Activated CD4-positive, alpha-beta memory T cell treated with anti-CD3 and anti-CD28 coated beads, Interleukin-2, amount 10 ng/mL, durations not matched to agents 7 days and 5 days (primary cell): ENCODE measurements around the gene DCLK1. TPM values are rescaled to one million over a fixed set of nuclear protein-coding genes. Genes with fewer than 3 reads are reported as not detected.

Experiments
- CTCF ChIA-PET: fragments of 350-600 bp; sonication (Branson Sonifier 250); formaldehyde crosslinking; loops from one replicate; lab custom pipeline; 2021; ENCODE audit warnings: antibody characterized with exemption, inconsistent platforms; lab: Charles Lee
- POLR2A ChIA-PET: fragments of 350-600 bp; sonication (Branson Sonifier 250); formaldehyde crosslinking; loops from one replicate; lab custom pipeline; 2021; ENCODE audit warnings: antibody characterized with exemption; lab: Charles Lee
- DNase-seq: peaks from one replicate; pipeline ENCODE4 v3.0.0-alpha.2; 2020
- H3K27ac Mint-ChIP-seq: one replicate; pipeline ENCODE4 v1.8.0; 2021; ENCODE audit warnings: mild to moderate bottlenecking, mixed read lengths
- H3K27me3 Mint-ChIP-seq: one replicate; pipeline ENCODE4 v1.8.0; 2021; ENCODE audit warnings: mixed read lengths
- H3K36me3 Mint-ChIP-seq: one replicate; pipeline ENCODE4 v1.8.0; 2021; ENCODE audit warnings: low read depth, mixed read lengths
- H3K4me1 Mint-ChIP-seq: one replicate; pipeline ENCODE4 v1.8.0; 2021; ENCODE audit warnings: mixed read lengths
- H3K4me3 Mint-ChIP-seq: one replicate; pipeline ENCODE4 v1.8.0; 2021; ENCODE audit warnings: mild to moderate bottlenecking, mixed read lengths
- H3K9me3 Mint-ChIP-seq: one replicate; pipeline ENCODE4 v1.8.0; 2021; ENCODE audit warnings: mixed read lengths
- total RNA-seq, 2 experiments: library from RNA; stranded (reverse); gene quantifications; one replicate each; pipeline ENCODE4 v1.2.3, GENCODE V29; 2021

Gene DCLK1
- total RNA-seq, 2 experiments from 2014 or later, result not detected

- Mint-ChIP-seq H3K9me3 (peaks cover 5% of the 10 kb centered on the region), H3K27ac (no peak overlapping the region), H3K4me3 (no peak overlapping the region), H3K4me1 (no peaks in the 10 kb centered on the region), H3K27me3 (no peaks in the 10 kb centered on the region), H3K36me3 (no peaks in the 10 kb centered on the region)
- DNase-seq, result no peak
- ChIA-PET CTCF (no interaction called here), POLR2A (no interaction called here)
Measured at GRCh38 chr13:36069881-36070366, 61.3 kb downstream of the DCLK1 start.

GRCh38 chr13:36068991-36069390 is 62.2 kb downstream of the DCLK1 start:
- Mint-ChIP-seq H3K27ac (no peak overlapping the region), H3K27me3 (no peaks in the 10 kb centered on the region), H3K36me3 (no peaks in the 10 kb centered on the region), H3K4me3 (no peak overlapping the region), H3K4me1 (no peaks in the 10 kb centered on the region), H3K9me3 (peaks cover 5% of the 10 kb centered on the region)
- DNase-seq, result no peak
- CTCF ChIA-PET, result no interaction called here
- POLR2A ChIA-PET, result no interaction called here

GRCh38 chr13:36068566-36068965 is 62.6 kb downstream of the DCLK1 start:
- DNase-seq, result no peak
- Mint-ChIP-seq H3K4me3 (no peak overlapping the region), H3K27me3 (no peaks in the 10 kb centered on the region), H3K36me3 (no peaks in the 10 kb centered on the region), H3K9me3 (peaks cover 4% of the 10 kb centered on the region), H3K4me1 (no peaks in the 10 kb centered on the region), H3K27ac (no peak overlapping the region)
- ChIA-PET CTCF (no interaction called here), POLR2A (no interaction called here)

- no peaks in the 10 kb centered on the region for H3K4me1 Mint-ChIP-seq
- ChIA-PET CTCF (no interaction called here), POLR2A (no interaction called here)
- H3K9me3 Mint-ChIP-seq, result peaks cover 3% of the 10 kb centered on the region
- H3K4me3 Mint-ChIP-seq, result no peak overlapping the region
- H3K27me3 Mint-ChIP-seq, result no peaks in the 10 kb centered on the region
- no peak overlapping the region for H3K27ac Mint-ChIP-seq
- no peak for DNase-seq
- no peaks in the 10 kb centered on the region for H3K36me3 Mint-ChIP-seq
Measured at GRCh38 chr13:36067746-36068381, 63.3 kb downstream of the DCLK1 start.

- H3K27me3 Mint-ChIP-seq, result no peaks in the 10 kb centered on the region
- CTCF ChIA-PET, result no interaction called here
Measured at GRCh38 chr13:36062249-36062648, 68.9 kb downstream of the DCLK1 start.

GRCh38 chr13:36061621-36062020 is 69.6 kb downstream of the DCLK1 start:
- no peak overlapping the region for H3K4me3 Mint-ChIP-seq
- H3K4me1 Mint-ChIP-seq, result no peaks in the 10 kb centered on the region
- ChIA-PET POLR2A (no interaction called here), CTCF (no interaction called here)
- DNase-seq, result no peak
- H3K27me3 Mint-ChIP-seq, result no peaks in the 10 kb centered on the region
- H3K36me3 Mint-ChIP-seq, result no peaks in the 10 kb centered on the region
- H3K9me3 Mint-ChIP-seq, result peaks cover 3% of the 10 kb centered on the region
- no peak overlapping the region for H3K27ac Mint-ChIP-seq

More at GRCh38 chr13:36062249-36062648, 68.9 kb downstream of the DCLK1 start:
- H3K27ac Mint-ChIP-seq, result no peak overlapping the region
- DNase-seq, result no peak
- peaks cover 3% of the 10 kb centered on the region for H3K9me3 Mint-ChIP-seq
- H3K4me3 Mint-ChIP-seq, result no peak overlapping the region
- no peaks in the 10 kb centered on the region for H3K36me3 Mint-ChIP-seq
- no peaks in the 10 kb centered on the region for H3K4me1 Mint-ChIP-seq
- POLR2A ChIA-PET, result no interaction called here

- H3K27ac Mint-ChIP-seq, result no peak overlapping the region
- H3K4me3 Mint-ChIP-seq, result no peak overlapping the region
- CTCF ChIA-PET, result no interaction called here
- DNase-seq, result no peak
- no peaks in the 10 kb centered on the region for H3K9me3 Mint-ChIP-seq
- no peaks in the 10 kb centered on the region for H3K36me3 Mint-ChIP-seq
- H3K4me1 Mint-ChIP-seq, result no peaks in the 10 kb centered on the region
- no peaks in the 10 kb centered on the region for H3K27me3 Mint-ChIP-seq
- POLR2A ChIA-PET, result no interaction called here
Measured at GRCh38 chr13:36061054-36061453, 70.1 kb downstream of the DCLK1 start.

- no peaks in the 10 kb centered on the region for H3K4me1 Mint-ChIP-seq
- CTCF ChIA-PET, result no interaction called here
- no peaks in the 10 kb centered on the region for H3K9me3 Mint-ChIP-seq
- POLR2A ChIA-PET, result no interaction called here
- H3K27ac Mint-ChIP-seq, result no peak overlapping the region
- DNase-seq, result no peak
- no peaks in the 10 kb centered on the region for H3K27me3 Mint-ChIP-seq
- no peak overlapping the region for H3K4me3 Mint-ChIP-seq
- H3K36me3 Mint-ChIP-seq, result no peaks in the 10 kb centered on the region
Measured at GRCh38 chr13:36059321-36059720, 71.9 kb downstream of the DCLK1 start.

- no peaks in the 10 kb centered on the region for H3K36me3 Mint-ChIP-seq
- no peaks in the 10 kb centered on the region for H3K4me1 Mint-ChIP-seq
- no peaks in the 10 kb centered on the region for H3K27me3 Mint-ChIP-seq
- CTCF ChIA-PET, result no interaction called here
- no peak overlapping the region for H3K4me3 Mint-ChIP-seq
- peaks cover 1% of the 10 kb centered on the region for H3K9me3 Mint-ChIP-seq
- H3K27ac Mint-ChIP-seq, result no peak overlapping the region
- DNase-seq, result no peak
- POLR2A ChIA-PET, result no interaction called here
Measured at GRCh38 chr13:36058116-36058515, 73.1 kb downstream of the DCLK1 start.

GRCh38 chr13:36057547-36057946 is 73.6 kb downstream of the DCLK1 start:
- Mint-ChIP-seq H3K27ac (no peak overlapping the region), H3K9me3 (peaks cover 2% of the 10 kb centered on the region), H3K4me3 (no peak overlapping the region), H3K27me3 (no peaks in the 10 kb centered on the region), H3K36me3 (no peaks in the 10 kb centered on the region), H3K4me1 (no peaks in the 10 kb centered on the region)
- no peak for DNase-seq
- POLR2A ChIA-PET, result no interaction called here
- CTCF ChIA-PET, result no interaction called here

- H3K4me3 Mint-ChIP-seq, result no peak overlapping the region
- CTCF ChIA-PET, result no interaction called here
- DNase-seq, result no peak
- H3K4me1 Mint-ChIP-seq, result no peaks in the 10 kb centered on the region
- H3K9me3 Mint-ChIP-seq, result peaks cover 2% of the 10 kb centered on the region
- no peak overlapping the region for H3K27ac Mint-ChIP-seq
- no peaks in the 10 kb centered on the region for H3K27me3 Mint-ChIP-seq
- no peaks in the 10 kb centered on the region for H3K36me3 Mint-ChIP-seq
- POLR2A ChIA-PET, result no interaction called here
Measured at GRCh38 chr13:36057041-36057440, 74.1 kb downstream of the DCLK1 start.

- ChIA-PET CTCF (no interaction called here), POLR2A (no interaction called here)
- Mint-ChIP-seq H3K4me3 (no peak overlapping the region), H3K4me1 (no peaks in the 10 kb centered on the region), H3K27me3 (no peaks in the 10 kb centered on the region), H3K27ac (no peak overlapping the region), H3K9me3 (peaks cover 2% of the 10 kb centered on the region), H3K36me3 (no peaks in the 10 kb centered on the region)
- DNase-seq, result no peak
Measured at GRCh38 chr13:36055366-36055765, 75.8 kb downstream of the DCLK1 start.

GRCh38 chr13:36054041-36054440 is 77.1 kb downstream of the DCLK1 start:
- H3K4me3 Mint-ChIP-seq, result no peak overlapping the region
- ChIA-PET POLR2A (no interaction called here), CTCF (no interaction called here)
- H3K36me3 Mint-ChIP-seq, result no peaks in the 10 kb centered on the region
- H3K4me1 Mint-ChIP-seq, result no peaks in the 10 kb centered on the region
- H3K9me3 Mint-ChIP-seq, result peaks cover 2% of the 10 kb centered on the region
- no peak overlapping the region for H3K27ac Mint-ChIP-seq
- DNase-seq, result no peak
- H3K27me3 Mint-ChIP-seq, result no peaks in the 10 kb centered on the region

GRCh38 chr13:36051082-36051481 is 80.1 kb downstream of the DCLK1 start:
- POLR2A ChIA-PET, result no interaction called here
- no peak overlapping the region for H3K27ac Mint-ChIP-seq
- CTCF ChIA-PET, result no interaction called here
- peaks cover 2% of the 10 kb centered on the region for H3K9me3 Mint-ChIP-seq
- H3K4me1 Mint-ChIP-seq, result no peaks in the 10 kb centered on the region
- no peak for DNase-seq
- no peak overlapping the region for H3K4me3 Mint-ChIP-seq
- H3K36me3 Mint-ChIP-seq, result no peaks in the 10 kb centered on the region
- no peaks in the 10 kb centered on the region for H3K27me3 Mint-ChIP-seq
